Neural progenitor cell (in vitro differentiated cells): ENCODE results near the gene SMAP2.

Experiments
- EZH2 ChIP-seq: fragments of 200-600 bp; sonication (generic); IDR thresholded peaks from 2 replicates; pipeline ENCODE4 v1.6.1; 2017; ENCODE audit warnings: antibody characterized with exemption, mild to moderate bottlenecking, moderate library complexity
- TF ChIP-seq, protein P1 (sequence below): fragments of 200-600 bp; sonication (generic); IDR thresholded peaks from 2 replicates; pipeline ENCODE4 v1.5.1; 2017; ENCODE audit warnings: antibody characterized with exemption, mild to moderate bottlenecking

GRCh38 chr1:40353082-40353481 is 20.4 kb upstream of the SMAP2 start:
- TF ChIP-seq, protein P1, sequence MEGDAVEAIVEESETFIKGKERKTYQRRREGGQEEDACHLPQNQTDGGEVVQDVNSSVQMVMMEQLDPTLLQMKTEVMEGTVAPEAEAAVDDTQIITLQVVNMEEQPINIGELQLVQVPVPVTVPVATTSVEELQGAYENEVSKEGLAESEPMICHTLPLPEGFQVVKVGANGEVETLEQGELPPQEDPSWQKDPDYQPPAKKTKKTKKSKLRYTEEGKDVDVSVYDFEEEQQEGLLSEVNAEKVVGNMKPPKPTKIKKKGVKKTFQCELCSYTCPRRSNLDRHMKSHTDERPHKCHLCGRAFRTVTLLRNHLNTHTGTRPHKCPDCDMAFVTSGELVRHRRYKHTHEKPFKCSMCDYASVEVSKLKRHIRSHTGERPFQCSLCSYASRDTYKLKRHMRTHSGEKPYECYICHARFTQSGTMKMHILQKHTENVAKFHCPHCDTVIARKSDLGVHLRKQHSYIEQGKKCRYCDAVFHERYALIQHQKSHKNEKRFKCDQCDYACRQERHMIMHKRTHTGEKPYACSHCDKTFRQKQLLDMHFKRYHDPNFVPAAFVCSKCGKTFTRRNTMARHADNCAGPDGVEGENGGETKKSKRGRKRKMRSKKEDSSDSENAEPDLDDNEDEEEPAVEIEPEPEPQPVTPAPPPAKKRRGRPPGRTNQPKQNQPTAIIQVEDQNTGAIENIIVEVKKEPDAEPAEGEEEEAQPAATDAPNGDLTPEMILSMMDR, result no peak
- TF ChIP-seq EZH2, result no peak
